ENCODE measurements around the gene KRT28. TPM values are rescaled to one million over a fixed set of nuclear protein-coding genes. Genes with fewer than 3 reads are reported as not detected.

KRT28 gene
- total RNA-seq, 1 experiment from 2014 or later, result not detected

DNA sequence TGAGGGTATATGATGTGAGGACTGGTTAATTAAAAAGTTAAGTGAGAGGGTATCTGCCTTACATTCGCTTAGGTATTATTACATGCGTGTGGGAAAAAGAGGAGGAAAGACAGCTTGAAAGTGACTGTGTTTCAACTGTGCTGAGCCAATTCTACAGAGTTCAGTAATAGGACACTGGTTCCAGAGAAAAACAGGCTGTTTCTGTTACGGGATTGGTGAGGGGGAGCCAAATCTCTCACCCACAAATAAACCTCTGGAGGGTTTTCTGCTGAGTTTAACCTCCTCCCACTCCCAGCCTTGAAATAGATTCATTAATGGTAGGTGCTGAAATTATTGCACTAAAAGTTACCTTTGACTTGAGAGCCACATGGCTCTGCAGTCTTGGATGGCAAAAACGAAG is 23.8 kb downstream of the KRT28 start:
- ATAC-seq (no peak), DNase-seq (ENCODE audit: low read depth, low spot score) (no peak)
- BruUV-seq (replicated peaks), result no TSS peak
- POLR2A ChIA-PET, result no interaction called here
- in situ Hi-C loops (cut with HindIII; ENCODE audit: low pct_unique_long_range_greater_than_20kb, low sequenced_read_pairs) (no loop called here), intact Hi-C loops (cut with micrococcal nuclease; ENCODE audit: unreplicated experiment) (no loop called here)
- H3K4me3 ChIP-seq (ENCODE audit: low read depth in 2 of 2, low read length in 2 of 2), result no peak overlapping the region
- no peaks in the 10 kb centered on the region for H3K9me3 ChIP-seq (ENCODE audit: control insufficient read depth, insufficient read depth, low read depth, low read length)
- peaks cover 28% of the 10 kb centered on the region for H3K27me3 ChIP-seq (ENCODE audit: control insufficient read depth, insufficient read depth, low read length)
- no peaks in the 10 kb centered on the region for H3K4me1 ChIP-seq (ENCODE audit: control insufficient read depth, insufficient read depth, low read length)
- CTCF ChIA-PET, result interaction anchor here (0.5 kb wide), 1 partner anchor 86 kb away, joined by 4 read pairs; no protein-coding TSS in a partner anchor
- no peak overlapping the region for H3K27ac ChIP-seq (ENCODE audit: low read length)
- TF ChIP-seq SIN3A (IDR thresholded peaks at IDR 0.05; ENCODE audit: borderline replicate concordance, insufficient read depth, low read depth, low read length) (no peak), TCF7L2 (IDR thresholded peaks at IDR 0.05; ENCODE audit: low read depth, low read length) (no peak), POLR2AphosphoS5 (IDR thresholded peaks at IDR 0.05; ENCODE audit: low read depth, low read length) (no peak), REST (IDR thresholded peaks at IDR 0.05; ENCODE audit: insufficient read depth in 1 of 2, low read depth in 2 of 2, low read length in 1 of 2) (no peak)
- TF ChIP-seq, protein P1, sequence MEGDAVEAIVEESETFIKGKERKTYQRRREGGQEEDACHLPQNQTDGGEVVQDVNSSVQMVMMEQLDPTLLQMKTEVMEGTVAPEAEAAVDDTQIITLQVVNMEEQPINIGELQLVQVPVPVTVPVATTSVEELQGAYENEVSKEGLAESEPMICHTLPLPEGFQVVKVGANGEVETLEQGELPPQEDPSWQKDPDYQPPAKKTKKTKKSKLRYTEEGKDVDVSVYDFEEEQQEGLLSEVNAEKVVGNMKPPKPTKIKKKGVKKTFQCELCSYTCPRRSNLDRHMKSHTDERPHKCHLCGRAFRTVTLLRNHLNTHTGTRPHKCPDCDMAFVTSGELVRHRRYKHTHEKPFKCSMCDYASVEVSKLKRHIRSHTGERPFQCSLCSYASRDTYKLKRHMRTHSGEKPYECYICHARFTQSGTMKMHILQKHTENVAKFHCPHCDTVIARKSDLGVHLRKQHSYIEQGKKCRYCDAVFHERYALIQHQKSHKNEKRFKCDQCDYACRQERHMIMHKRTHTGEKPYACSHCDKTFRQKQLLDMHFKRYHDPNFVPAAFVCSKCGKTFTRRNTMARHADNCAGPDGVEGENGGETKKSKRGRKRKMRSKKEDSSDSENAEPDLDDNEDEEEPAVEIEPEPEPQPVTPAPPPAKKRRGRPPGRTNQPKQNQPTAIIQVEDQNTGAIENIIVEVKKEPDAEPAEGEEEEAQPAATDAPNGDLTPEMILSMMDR (IDR thresholded peaks at IDR 0.05), result no peak
- no peaks in the 10 kb centered on the region for H3K36me3 ChIP-seq (ENCODE audit: control insufficient read depth, insufficient read depth, low read length)

DNA sequence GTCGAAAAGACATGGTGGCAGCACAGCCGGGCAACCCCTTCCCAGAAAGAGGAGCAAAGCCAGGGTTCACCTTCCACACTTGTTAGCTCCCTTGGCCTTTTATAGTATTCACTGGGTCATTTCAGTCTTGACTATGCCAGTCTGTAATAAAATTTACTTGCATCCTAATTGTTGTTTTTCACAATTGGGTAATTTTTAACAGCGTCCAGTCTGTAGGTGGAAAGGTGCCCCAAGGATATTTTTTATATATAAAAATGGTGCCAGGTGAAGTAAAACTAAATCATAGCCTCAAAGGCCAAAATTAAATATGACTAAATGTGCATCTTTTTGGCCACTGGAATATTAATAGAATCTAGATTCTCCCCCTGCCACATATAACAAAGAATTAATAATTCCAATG is 27.7 kb downstream of the KRT28 start, which contains the start of gene KRT26:
TSS of gene KRT26 (minus strand) at position 101 of the 400 bp plus-strand sequence. CDS start at position 13, 88 bp downstream.
- H3K27me3 ChIP-seq (ENCODE audit: control insufficient read depth, insufficient read depth, low read length), result peaks cover 25% of the 10 kb centered on the region
- intact Hi-C loops (cut with micrococcal nuclease; ENCODE audit: unreplicated experiment) (no loop called here), in situ Hi-C loops (cut with HindIII; ENCODE audit: low pct_unique_long_range_greater_than_20kb, low sequenced_read_pairs) (no loop called here)
- CTCF ChIA-PET, result no interaction called here
- ATAC-seq (no peak), DNase-seq (ENCODE audit: low read depth, low spot score) (no peak)
- no peak within 1 kb of the TSS for H3K27ac ChIP-seq (ENCODE audit: low read length)
- no peaks in the 10 kb centered on the region for H3K9me3 ChIP-seq (ENCODE audit: control insufficient read depth, insufficient read depth, low read depth, low read length)
- H3K36me3 ChIP-seq (ENCODE audit: control insufficient read depth, insufficient read depth, low read length), result no peaks in the 10 kb centered on the region
- H3K4me3 ChIP-seq (ENCODE audit: low read depth in 2 of 2, low read length in 2 of 2), result no peak within 1 kb of the TSS
- H3K4me1 ChIP-seq (ENCODE audit: control insufficient read depth, insufficient read depth, low read length), result no peaks in the 10 kb centered on the region
- TF ChIP-seq, protein P1 (IDR thresholded peaks at IDR 0.05), result no peak
- TF ChIP-seq TCF7L2 (IDR thresholded peaks at IDR 0.05; ENCODE audit: low read depth, low read length) (no peak), POLR2AphosphoS5 (IDR thresholded peaks at IDR 0.05; ENCODE audit: low read depth, low read length) (no peak), REST (IDR thresholded peaks at IDR 0.05; ENCODE audit: insufficient read depth in 1 of 2, low read depth in 2 of 2, low read length in 1 of 2) (no peak), SIN3A (IDR thresholded peaks at IDR 0.05; ENCODE audit: borderline replicate concordance, insufficient read depth, low read depth, low read length) (no peak)
- POLR2A ChIA-PET, result no interaction called here
- BruUV-seq (replicated peaks), result no TSS peak

Measured in Panc1 (cell line).